ENCODE results near the gene AGBL1. TPM values are rescaled to one million over a fixed set of nuclear protein-coding genes. Genes with fewer than 3 reads are reported as not detected.

The AGBL1 gene
- total and polyA plus RNA-seq, 9 donors: under 0.01 to 0.02 TPM; not detected in 7

DNA sequence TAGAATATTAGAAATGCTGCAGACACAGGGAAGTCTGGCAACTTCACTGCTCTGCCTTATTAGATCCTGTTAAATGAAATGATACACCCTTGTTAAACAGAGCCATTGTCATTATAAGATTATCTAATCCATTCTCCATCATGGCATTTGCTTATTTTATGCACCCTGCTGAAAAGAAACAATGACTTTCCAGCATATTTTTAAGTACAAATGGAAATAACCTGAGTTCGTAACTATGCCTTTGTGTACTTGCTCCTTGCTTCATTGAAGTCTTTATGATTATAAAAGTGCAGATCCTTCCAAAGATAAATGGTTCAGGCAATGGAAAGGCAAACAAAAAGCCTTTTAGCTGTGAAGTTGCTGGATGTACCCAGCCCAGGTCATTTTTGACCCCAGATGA lies 195.7 kb downstream of the AGBL1 start:
- DNase-seq: no peak
- no peaks in the 10 kb centered on the region for H3K9me3 ChIP-seq
- TF ChIP-seq, protein P1, sequence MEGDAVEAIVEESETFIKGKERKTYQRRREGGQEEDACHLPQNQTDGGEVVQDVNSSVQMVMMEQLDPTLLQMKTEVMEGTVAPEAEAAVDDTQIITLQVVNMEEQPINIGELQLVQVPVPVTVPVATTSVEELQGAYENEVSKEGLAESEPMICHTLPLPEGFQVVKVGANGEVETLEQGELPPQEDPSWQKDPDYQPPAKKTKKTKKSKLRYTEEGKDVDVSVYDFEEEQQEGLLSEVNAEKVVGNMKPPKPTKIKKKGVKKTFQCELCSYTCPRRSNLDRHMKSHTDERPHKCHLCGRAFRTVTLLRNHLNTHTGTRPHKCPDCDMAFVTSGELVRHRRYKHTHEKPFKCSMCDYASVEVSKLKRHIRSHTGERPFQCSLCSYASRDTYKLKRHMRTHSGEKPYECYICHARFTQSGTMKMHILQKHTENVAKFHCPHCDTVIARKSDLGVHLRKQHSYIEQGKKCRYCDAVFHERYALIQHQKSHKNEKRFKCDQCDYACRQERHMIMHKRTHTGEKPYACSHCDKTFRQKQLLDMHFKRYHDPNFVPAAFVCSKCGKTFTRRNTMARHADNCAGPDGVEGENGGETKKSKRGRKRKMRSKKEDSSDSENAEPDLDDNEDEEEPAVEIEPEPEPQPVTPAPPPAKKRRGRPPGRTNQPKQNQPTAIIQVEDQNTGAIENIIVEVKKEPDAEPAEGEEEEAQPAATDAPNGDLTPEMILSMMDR (IDR thresholded peaks at IDR 0.05): no peak
- TF ChIP-seq POLR2A (IDR thresholded peaks at IDR 0.05) (no peak), EP300 (IDR thresholded peaks at IDR 0.05) (no peak)
- intact Hi-C loops (cut with DNase I): no loop called here
- H3K27ac ChIP-seq: no peak overlapping the region
- 80 to 91% (median 88%) methylated on average over 1 of the region's 1 CpG for WGBS, 3 donors
- no peaks in the 10 kb centered on the region for H3K27me3 ChIP-seq
- no peaks in the 10 kb centered on the region for H3K36me3 ChIP-seq
- no peaks in the 10 kb centered on the region for H3K4me1 ChIP-seq (ENCODE audit: insufficient read depth)
- H3K4me3 ChIP-seq: no peak overlapping the region

DNA sequence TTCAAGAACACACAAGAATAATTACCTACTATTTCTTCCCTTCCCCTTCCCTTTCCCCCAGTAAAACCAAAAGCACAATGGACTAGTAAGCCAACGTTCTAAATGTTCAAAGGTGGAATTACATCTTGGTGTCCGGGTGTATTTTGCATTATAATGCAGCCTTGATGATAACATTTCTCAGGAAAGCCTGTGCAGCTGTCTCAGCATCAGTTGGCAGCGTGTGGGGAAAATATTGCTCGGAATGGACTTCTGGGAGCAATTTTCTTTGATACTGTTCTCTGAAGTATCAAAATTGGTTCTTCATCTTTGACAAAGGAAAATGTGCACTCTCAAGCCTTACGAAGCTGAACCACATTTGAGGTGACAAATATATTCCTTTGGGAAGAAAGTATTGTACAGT lies 198.9 kb downstream of the AGBL1 start:
- 61 to 74% (median 71%) methylated on average over 5 of the region's 5 CpGs for WGBS, 3 donors
- H3K36me3 ChIP-seq: no peaks in the 10 kb centered on the region

DNA sequence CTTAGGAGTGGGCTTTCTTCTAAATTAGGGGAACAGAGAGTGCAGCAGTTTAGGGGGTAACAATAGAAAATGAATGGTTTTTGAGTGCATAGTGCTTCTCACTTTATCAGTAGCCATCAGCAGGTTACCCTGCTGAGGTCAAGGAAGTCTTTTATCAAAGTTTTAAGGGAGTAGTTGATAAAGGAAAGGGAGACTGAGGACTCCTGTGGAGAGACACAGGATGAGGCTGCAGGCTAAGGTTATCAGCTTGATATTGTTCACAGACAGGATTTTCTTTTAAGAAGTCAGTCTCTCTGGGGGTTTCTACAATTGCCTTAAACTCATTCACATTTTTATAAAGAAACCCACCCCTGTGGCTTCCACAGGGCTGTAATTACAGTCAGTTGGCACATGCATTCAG lies 205.0 kb downstream of the AGBL1 start:
- Histone ChIP-seq H3K27ac (no peak overlapping the region), H3K36me3 (no peaks in the 10 kb centered on the region), H3K4me1 (ENCODE audit: insufficient read depth) (no peaks in the 10 kb centered on the region), H3K4me3 (no peak overlapping the region), H3K9me3 (no peaks in the 10 kb centered on the region), H3K27me3 (no peaks in the 10 kb centered on the region)
- TF ChIP-seq, protein P1 (IDR thresholded peaks at IDR 0.05): no peak
- no peak for TF ChIP-seq EP300 (IDR thresholded peaks at IDR 0.05)
- no peak for TF ChIP-seq POLR2A (IDR thresholded peaks at IDR 0.05)
- intact Hi-C loops (cut with DNase I): no loop called here
- DNase-seq: no peak

More for the DNA sequence above, 198.9 kb downstream of the AGBL1 start:
- Histone ChIP-seq H3K4me3 (no peak overlapping the region), H3K27me3 (no peaks in the 10 kb centered on the region), H3K27ac (no peak overlapping the region), H3K4me1 (ENCODE audit: insufficient read depth) (no peaks in the 10 kb centered on the region), H3K9me3 (no peaks in the 10 kb centered on the region)
- intact Hi-C loops (cut with DNase I): no loop called here
- DNase-seq: no peak
- TF ChIP-seq POLR2A (IDR thresholded peaks at IDR 0.05): no peak
- TF ChIP-seq, protein P1 (IDR thresholded peaks at IDR 0.05): no peak
- no peak for TF ChIP-seq EP300 (IDR thresholded peaks at IDR 0.05)

DNA sequence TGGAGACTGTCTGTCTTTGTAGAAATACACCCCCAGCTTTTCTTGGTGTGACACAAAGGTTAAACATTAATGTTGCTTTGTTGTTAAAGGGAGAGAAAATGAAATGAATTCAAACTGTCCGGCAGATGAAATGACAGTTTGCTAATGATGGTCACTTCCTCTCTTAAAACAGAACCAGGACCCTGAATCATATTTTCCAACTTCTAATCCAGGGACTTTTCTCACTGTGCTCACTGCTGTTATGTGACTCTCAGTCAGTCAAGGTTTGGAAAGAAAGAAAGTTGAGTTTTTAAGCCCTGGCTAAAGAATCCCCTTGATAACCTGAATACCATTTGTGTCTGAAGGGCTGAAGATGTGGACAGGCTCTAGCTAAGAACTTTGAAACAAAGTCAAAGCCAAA lies 215.8 kb downstream of the AGBL1 start:
- Histone ChIP-seq H3K27me3 (no peaks in the 10 kb centered on the region), H3K27ac (no peak overlapping the region), H3K36me3 (no peaks in the 10 kb centered on the region), H3K9me3 (no peaks in the 10 kb centered on the region), H3K4me3 (no peak overlapping the region), H3K4me1 (ENCODE audit: insufficient read depth) (no peaks in the 10 kb centered on the region)
- DNase-seq: no peak
- no peak for TF ChIP-seq EP300 (IDR thresholded peaks at IDR 0.05)
- no peak for TF ChIP-seq POLR2A (IDR thresholded peaks at IDR 0.05)
- TF ChIP-seq, protein P1 (IDR thresholded peaks at IDR 0.05): no peak
- intact Hi-C loops (cut with DNase I): no loop called here
- 84 to 92% (median 90%) methylated on average over 1 of the region's 1 CpG for WGBS, 3 donors

DNA sequence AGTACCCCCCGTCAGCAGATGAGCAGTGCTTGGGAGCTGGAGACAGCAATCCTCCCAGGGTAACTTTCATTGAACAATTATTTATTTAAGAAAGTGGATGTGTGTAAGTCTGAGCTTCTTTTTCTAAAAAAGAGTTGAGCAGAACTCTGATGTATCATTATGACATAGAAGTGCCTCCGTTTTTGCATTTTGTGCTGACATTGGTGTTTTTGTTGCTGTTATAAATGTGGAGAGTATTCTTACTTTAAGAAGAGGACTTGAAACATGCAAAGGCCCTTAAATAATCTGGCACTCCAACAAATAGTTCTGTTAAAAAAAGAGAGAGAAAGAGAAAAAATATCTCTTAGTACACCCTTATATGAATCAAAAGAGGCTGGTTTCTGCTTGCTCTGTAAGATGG lies 217.1 kb downstream of the AGBL1 start:
- Histone ChIP-seq H3K27me3 (no peaks in the 10 kb centered on the region), H3K4me3 (no peak overlapping the region), H3K9me3 (no peaks in the 10 kb centered on the region), H3K36me3 (no peaks in the 10 kb centered on the region), H3K4me1 (ENCODE audit: insufficient read depth) (no peaks in the 10 kb centered on the region), H3K27ac (no peak overlapping the region)
- WGBS, 3 donors: 51 to 56% (median 52%) methylated on average over 2 of the region's 2 CpGs
- intact Hi-C loops (cut with DNase I): no loop called here
- no peak for TF ChIP-seq POLR2A (IDR thresholded peaks at IDR 0.05)
- no peak for TF ChIP-seq EP300 (IDR thresholded peaks at IDR 0.05)
- TF ChIP-seq, protein P1 (IDR thresholded peaks at IDR 0.05): no peak
- no peak for DNase-seq
